GM21526 (cell line): ENCODE data around the gene PDXK.
"Not testable (repeated sequence)": the region's sequence is repeated elsewhere in the genome, so short reads cannot be mapped to it uniquely, and the experiment has no call there.

Experiments
- ATAC-seq: cut with Tn5 transposase; IDR thresholded peaks from one replicate; pipeline ENCODE4 v1.9.1; 2021; ENCODE audit warnings: moderate library complexity; ENCODE audit not compliant: unreplicated experiment, low FRiP score

Gene PDXK

GRCh38 chr21:43696214-43696613 lies 22.7 kb upstream of the PDXK start:
- ATAC-seq: no peak

GRCh38 chr21:43697758-43698643 lies 20.9 kb upstream of the PDXK start:
- no peak for ATAC-seq

DNA sequence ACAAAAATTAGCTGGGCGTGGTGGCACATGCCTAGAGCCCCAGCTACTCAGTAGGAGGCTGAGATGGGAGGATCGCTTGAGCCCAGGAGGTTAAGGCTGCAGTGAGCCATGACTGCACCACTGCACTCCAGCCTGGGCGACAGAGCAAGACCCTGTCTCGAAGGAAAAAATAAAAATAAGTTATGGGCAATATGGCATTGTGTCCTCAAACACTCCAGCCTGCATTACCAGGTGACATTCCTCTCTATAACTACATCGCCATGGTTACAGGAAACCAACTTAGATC lies 19.5 kb upstream of the PDXK start:
- not testable (repeated sequence) for ATAC-seq

- ATAC-seq: no peak
These were observed 18.9 kb upstream of the PDXK start for GRCh38 chr21:43699933-43700599.

GRCh38 chr21:43701936-43702784 lies 16.8 kb upstream of the PDXK start:
- no peak for ATAC-seq

GRCh38 chr21:43702785-43703034 lies 16.2 kb upstream of the PDXK start:
- ATAC-seq: no peak

DNA sequence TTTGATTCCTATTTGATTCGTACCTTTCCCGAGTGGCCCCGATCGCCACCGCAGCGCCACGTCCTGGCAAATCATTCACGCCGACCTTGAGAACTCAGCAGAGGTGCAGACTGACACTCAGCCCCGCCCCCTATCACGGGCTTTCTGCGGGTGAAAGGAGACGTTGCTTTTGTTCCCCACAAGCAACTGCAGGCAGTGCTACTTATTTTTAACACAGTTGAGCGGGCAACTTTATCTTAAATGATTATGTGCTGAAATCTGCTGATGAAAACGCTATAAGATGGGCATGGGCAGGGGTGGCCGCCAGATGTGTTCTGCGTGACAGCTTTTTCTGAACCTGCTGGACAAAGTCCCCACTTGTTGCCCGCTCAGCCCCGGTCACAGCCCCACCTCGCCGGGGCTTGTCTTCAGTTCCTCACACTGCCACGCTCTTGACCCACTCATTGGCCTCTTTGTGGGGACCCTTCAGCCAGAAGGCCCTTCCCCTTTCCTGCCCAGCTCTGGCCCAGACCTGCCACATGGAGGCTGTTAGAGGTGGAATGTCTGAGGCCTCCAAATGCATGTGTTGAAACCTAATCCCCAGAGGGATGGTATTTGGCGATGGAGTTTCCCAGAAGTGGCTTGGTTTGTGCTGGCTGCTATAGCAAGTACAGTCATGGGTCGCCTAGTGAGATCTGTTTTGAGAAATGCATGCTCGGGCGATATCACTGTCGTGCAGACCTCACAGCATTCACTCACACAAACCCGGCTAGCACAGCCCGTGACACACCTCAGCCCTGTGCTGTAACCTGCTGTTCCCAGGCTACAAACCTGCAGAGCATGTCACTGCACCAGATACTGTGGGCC lies 15.7 kb upstream of the PDXK start:
- ATAC-seq: no peak

DNA sequence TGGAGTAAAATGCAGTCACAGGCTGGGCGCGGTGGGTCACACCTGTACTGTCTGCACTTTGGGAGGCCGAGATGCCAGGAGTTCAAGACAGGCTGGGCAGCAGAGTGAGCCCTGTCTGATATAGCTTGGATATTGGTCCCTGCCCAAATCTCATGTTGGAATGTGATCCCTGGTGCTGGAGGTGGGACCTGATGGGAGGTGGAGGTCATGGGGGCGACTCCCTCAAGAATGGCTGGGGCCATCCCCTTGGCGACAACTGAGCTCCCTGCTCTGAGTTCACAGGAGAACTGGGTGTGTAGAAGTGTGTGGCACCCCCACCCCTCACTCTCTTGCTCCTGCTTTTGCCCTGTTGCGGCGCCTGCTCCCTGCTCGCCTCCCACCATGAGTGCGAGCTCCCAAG lies 11.5 kb upstream of the PDXK start:
- ATAC-seq: no peak

DNA sequence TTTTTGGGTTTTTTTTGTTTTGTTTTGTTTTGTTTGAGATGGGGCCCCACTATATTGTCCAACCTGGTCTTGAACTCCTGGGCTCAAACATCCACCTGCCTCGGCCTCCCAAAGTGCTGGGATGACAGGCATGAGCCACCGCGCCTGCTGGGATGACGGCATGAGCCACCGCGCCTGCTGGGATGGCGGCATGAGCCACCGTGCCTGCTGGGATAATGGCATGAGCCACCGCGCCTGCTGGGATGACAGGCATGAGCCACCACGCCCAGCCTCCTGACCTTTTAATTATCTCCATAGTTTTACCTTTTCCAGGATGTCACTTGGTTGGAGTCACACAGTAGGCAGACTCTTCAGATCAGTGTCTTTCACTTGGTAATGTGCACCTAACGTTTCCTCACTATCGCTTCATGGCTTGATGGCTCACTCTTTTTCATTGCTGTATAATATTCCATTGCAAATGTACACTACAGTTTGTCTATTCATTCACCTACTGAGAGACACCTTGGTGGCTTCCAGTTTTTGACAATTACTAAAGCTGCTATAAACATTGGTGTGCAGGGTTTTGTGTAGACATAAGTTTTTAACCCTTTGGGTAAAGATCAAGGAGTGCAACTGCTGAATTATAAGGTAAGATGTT lies 10.1 kb upstream of the PDXK start:
- no peak for ATAC-seq

- no peak for ATAC-seq
These were observed 6.5 kb upstream of the PDXK start for GRCh38 chr21:43712268-43712942.

GRCh38 chr21:43713123-43713522 lies 5.8 kb upstream of the PDXK start:
- ATAC-seq: not testable (repeated sequence)

GRCh38 chr21:43716376-43717165 lies 2.4 kb upstream of the PDXK start:
- ATAC-seq: no peak

GRCh38 chr21:43717166-43717853 lies 1.6 kb upstream of the PDXK start:
- no peak for ATAC-seq

DNA sequence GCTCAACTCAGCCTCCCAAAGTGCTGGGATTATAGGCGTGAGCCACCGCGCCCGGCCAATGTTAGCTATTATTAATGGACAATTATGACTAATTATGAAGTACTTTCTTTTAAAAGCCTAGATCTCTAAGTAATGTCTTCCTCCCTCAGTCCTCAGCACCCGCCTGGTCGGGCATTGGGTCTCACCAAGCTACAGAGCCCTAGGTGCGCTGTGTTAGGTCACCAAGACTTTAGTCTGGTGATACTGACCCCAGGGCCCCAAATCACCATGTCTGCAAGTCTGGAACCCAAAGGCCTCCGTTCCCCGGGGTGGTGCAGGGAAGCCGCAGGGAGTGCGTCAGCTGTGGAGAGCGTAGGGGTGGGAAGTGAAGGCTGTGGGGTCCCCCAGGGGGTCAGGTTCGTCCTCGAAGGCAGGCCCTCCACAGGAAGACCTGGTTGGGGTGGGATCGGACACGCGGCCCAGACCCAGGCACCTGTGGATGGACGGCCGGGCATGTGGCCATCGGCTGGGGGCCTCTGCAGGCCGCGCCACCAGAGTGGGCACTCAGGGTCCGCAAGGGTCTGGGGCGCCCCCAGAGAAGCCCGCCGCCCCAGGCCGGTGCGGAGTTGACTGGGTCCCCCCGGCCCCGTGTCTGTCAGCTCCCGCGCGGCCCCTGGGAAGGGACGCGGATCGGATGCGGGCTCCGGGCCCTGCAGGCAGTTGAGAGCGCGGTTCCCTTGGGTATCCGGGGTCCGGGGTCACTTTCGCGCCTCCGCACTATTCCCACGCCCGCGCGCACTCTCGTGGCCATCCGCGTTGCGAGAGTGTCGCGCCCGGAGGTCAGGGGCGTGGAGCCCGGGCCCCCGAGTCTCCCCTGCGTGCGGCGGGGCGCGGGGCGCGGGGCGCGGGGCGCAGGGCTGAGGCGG lies 710 bp upstream of the PDXK start:
- no peak for ATAC-seq

GRCh38 chr21:43719748-43720538 lies 1.0 kb downstream of the PDXK start:
- peak; percentile 2 for ATAC-seq

DNA sequence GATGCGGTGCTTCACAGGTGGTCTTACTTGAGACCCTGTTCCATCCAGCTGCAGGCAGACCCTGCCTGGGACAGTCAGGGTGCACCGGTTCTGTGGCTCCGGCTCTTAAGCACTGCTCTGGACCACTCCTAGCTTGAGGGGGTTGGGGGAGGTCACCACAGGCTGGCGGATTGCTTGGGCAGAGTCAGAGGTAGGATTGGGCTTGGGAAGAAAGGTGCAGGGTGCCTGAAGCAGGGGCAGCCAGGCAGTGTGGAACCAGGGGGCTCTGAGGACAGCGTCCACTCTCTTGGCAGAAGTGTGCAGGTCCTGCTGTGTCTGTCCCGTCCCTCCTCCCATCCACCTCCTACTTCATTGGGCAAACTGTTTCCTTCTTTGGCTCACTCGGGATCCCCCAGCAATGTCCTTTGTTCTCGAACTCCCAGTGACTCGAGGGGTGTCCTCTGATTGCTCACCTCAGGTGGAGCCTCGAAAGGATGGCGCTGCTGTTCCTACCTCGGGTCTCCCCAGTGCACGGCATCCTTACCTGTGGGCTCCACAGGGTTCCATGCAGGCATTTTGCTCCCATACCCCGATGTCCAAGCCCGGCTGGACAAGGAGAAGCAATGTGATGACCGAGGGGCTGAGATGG lies 1.7 kb downstream of the PDXK start:
- no peak for ATAC-seq
